ENCODE measurements around the gene SLC17A4. TPM values are rescaled to one million over a fixed set of nuclear protein-coding genes. Genes with fewer than 3 reads are reported as not detected.

Gene SLC17A4
- total and polyA plus RNA-seq, 10 of the 15 experiments (the other 5 are each of a cell fraction or from before 2014, with no cell fraction given) = not detected

DNA sequence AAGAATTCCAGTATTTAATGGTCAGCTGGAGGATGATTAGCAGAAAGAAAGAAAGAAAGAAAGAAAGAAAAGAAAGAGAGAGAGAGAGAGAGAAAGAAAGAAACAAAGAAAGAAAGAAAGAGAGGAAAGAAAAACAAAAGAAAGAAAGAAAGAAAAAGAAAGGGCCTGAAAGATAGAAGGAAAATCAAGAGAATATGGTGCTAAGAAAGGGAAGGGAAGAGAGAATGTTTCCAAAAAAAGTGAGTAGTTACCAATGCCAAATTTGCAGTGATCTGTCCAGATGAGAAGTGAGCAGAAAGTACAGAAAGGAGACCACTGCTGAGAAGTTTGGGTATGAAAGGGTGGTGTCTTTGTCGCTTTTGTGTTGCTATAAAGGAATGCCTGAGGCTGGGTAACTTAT is 26.6 kb downstream of the SLC17A4 start:
- no peaks in the 10 kb centered on the region for H3K79me2 ChIP-seq (ENCODE audit: control insufficient read depth, insufficient read depth, low read length)
- H3K27ac ChIP-seq (ENCODE audit: control insufficient read depth, insufficient read depth) = no peak overlapping the region
- no TSS peak for BruUV-seq (replicated peaks)
- H3K9me3 ChIP-seq (replicated peaks; ENCODE audit: control insufficient read depth, insufficient read depth, low read length) = no peaks in the 10 kb centered on the region
- peaks cover 0 to 3% of the 10 kb centered on the region in 2 experiments; a peak in 2 of 4 replicates for H3K27me3 ChIP-seq (replicated peaks in 1 of 2; ENCODE audit: control insufficient read depth in 2 of 2, insufficient read depth in 2 of 2, low read length in 1 of 2)
- H3K36me3 ChIP-seq (ENCODE audit: control insufficient read depth in 2 of 2, insufficient read depth in 2 of 2, low read length in 1 of 2) = no peaks in the 10 kb centered on the region
- no peak overlapping the region for H3K4me3 ChIP-seq
- CTCF ChIA-PET = interaction anchor here (2.4 kb wide), 1 partner anchor 9 kb away, joined by 10 read pairs; no protein-coding TSS in a partner anchor
- RAD21 ChIA-PET (ENCODE audit: unreplicated experiment) = interaction anchor here (0.7 kb wide), 1 partner anchor 16 kb away, joined by 3 read pairs; no protein-coding TSS in a partner anchor
- DNase-seq (ENCODE audit: low read depth, low spot score) (no peak), ATAC-seq (no peak), FAIRE-seq (no peak)
- no peak overlapping the region for H2AFZ ChIP-seq (ENCODE audit: control insufficient read depth, low read depth, low read length)
- TF ChIP-seq POU2F2 (IDR thresholded peaks at IDR 0.05; ENCODE audit: borderline replicate concordance, low read depth, low read length) (no peak), SP1 (IDR thresholded peaks at IDR 0.05; ENCODE audit: low read depth, low read length) (no peak), FOXK2 (IDR thresholded peaks at IDR 0.05) (no peak), FOXM1 (IDR thresholded peaks at IDR 0.05; ENCODE audit: low read depth, low read length) (no peak), FOS (IDR thresholded peaks at IDR 0.05; ENCODE audit: borderline replicate concordance, extremely low read depth, insufficient read length) (no peak), EGR1 (IDR thresholded peaks at IDR 0.05; ENCODE audit: borderline replicate concordance in 1 of 2, low read depth in 2 of 2, low read length in 2 of 2) (no peak), TCF3 (IDR thresholded peaks at IDR 0.05; ENCODE audit: borderline replicate concordance, insufficient read depth, low read depth, low read length) (no peak), ZNF274 (IDR thresholded peaks at IDR 0.05; ENCODE audit: insufficient read depth, insufficient read length) (no peak), TBL1XR1 (IDR thresholded peaks at IDR 0.05; ENCODE audit: low read depth, low read length) (no peak), BRCA1 (IDR thresholded peaks at IDR 0.05; ENCODE audit: low read depth, low read length) (no peak), ZZZ3 (IDR thresholded peaks at IDR 0.05; ENCODE audit: control insufficient read depth, insufficient read length, low read depth) (no peak), BCLAF1 (IDR thresholded peaks at IDR 0.05) (no peak), HDGF (IDR thresholded peaks at IDR 0.05) (no peak)
- TF ChIP-seq, protein P1, sequence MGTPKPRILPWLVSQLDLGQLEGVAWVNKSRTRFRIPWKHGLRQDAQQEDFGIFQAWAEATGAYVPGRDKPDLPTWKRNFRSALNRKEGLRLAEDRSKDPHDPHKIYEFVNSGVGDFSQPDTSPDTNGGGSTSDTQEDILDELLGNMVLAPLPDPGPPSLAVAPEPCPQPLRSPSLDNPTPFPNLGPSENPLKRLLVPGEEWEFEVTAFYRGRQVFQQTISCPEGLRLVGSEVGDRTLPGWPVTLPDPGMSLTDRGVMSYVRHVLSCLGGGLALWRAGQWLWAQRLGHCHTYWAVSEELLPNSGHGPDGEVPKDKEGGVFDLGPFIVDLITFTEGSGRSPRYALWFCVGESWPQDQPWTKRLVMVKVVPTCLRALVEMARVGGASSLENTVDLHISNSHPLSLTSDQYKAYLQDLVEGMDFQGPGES (IDR thresholded peaks at IDR 0.05) = no peak
- TF ChIP-seq, protein P2, sequence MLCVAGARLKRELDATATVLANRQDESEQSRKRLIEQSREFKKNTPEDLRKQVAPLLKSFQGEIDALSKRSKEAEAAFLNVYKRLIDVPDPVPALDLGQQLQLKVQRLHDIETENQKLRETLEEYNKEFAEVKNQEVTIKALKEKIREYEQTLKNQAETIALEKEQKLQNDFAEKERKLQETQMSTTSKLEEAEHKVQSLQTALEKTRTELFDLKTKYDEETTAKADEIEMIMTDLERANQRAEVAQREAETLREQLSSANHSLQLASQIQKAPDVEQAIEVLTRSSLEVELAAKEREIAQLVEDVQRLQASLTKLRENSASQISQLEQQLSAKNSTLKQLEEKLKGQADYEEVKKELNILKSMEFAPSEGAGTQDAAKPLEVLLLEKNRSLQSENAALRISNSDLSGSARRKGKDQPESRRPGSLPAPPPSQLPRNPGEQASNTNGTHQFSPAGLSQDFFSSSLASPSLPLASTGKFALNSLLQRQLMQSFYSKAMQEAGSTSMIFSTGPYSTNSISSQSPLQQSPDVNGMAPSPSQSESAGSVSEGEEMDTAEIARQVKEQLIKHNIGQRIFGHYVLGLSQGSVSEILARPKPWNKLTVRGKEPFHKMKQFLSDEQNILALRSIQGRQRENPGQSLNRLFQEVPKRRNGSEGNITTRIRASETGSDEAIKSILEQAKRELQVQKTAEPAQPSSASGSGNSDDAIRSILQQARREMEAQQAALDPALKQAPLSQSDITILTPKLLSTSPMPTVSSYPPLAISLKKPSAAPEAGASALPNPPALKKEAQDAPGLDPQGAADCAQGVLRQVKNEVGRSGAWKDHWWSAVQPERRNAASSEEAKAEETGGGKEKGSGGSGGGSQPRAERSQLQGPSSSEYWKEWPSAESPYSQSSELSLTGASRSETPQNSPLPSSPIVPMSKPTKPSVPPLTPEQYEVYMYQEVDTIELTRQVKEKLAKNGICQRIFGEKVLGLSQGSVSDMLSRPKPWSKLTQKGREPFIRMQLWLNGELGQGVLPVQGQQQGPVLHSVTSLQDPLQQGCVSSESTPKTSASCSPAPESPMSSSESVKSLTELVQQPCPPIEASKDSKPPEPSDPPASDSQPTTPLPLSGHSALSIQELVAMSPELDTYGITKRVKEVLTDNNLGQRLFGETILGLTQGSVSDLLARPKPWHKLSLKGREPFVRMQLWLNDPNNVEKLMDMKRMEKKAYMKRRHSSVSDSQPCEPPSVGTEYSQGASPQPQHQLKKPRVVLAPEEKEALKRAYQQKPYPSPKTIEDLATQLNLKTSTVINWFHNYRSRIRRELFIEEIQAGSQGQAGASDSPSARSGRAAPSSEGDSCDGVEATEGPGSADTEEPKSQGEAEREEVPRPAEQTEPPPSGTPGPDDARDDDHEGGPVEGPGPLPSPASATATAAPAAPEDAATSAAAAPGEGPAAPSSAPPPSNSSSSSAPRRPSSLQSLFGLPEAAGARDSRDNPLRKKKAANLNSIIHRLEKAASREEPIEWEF (IDR thresholded peaks at IDR 0.05; ENCODE audit: insufficient replicate concordance, low read depth, low read length) = no peak
- intact Hi-C loops (cut with micrococcal nuclease; ENCODE audit: unreplicated experiment) = no loop called here
- no peak overlapping the region for H3K4me2 ChIP-seq (ENCODE audit: control insufficient read depth, insufficient read depth)
- 0% methylated on average over 1 of the region's 1 CpG for WGBS (ENCODE audit: insufficient coverage, insufficient replicate concordance, low lambda C conversion rate, missing lambda C conversion rate)
- POLR2A ChIA-PET = no interaction called here
- H3K4me1 ChIP-seq (ENCODE audit: control insufficient read depth, insufficient read depth, low read length) = no peaks in the 10 kb centered on the region
- H4K20me1 ChIP-seq (ENCODE audit: control insufficient read depth, insufficient read depth) = no peaks in the 10 kb centered on the region
- SMC1A ChIA-PET (ENCODE audit: uncharacterized antibody, unreplicated experiment) = interaction anchor here (0.9 to 2.2 kb wide), 3 partner anchors 9 to 546 kb away, joined by 3 to 6 read pairs (median 3); no protein-coding TSS in a partner anchor
- in situ Hi-C loops (cut with MboI) = loop anchor here (5.0 kb wide), 1 partner anchor 221 kb away; no protein-coding TSS in a partner anchor
- H3K9ac ChIP-seq (ENCODE audit: control insufficient read depth, insufficient read depth, low read length) = no peak overlapping the region

Measured in GM12878 (cell line).